ENCODE results near the gene CLPTM1L.
"Not testable (repeated sequence)": the region's sequence is repeated elsewhere in the genome, so short reads cannot be mapped to it uniquely, and the experiment has no call there.

CLPTM1L gene

GRCh38 chr5:1275397-1276391 lies 69.2 kb downstream of the CLPTM1L start:
- H3K36me3 ChIP-seq (ENCODE audit: control insufficient read depth in 1 of 2, insufficient read depth in 2 of 2, low read length in 2 of 2); H3K4me3 ChIP-seq (ENCODE audit: low read depth in 1 of 2, low read length in 2 of 2); H3K9ac ChIP-seq (ENCODE audit: low read depth in 1 of 2, low read length in 2 of 2); H3K27ac ChIP-seq (ENCODE audit: low read depth, low read length); H3K4me1 ChIP-seq (ENCODE audit: control insufficient read depth in 1 of 2, insufficient read depth in 2 of 2, low read length in 2 of 2); H3K27me3 ChIP-seq (ENCODE audit: control insufficient read depth in 1 of 2, insufficient read depth in 2 of 2, low read length in 2 of 2); H3K9me3 ChIP-seq (ENCODE audit: control insufficient read depth in 1 of 2, low read length in 2 of 2): not testable (repeated sequence)

- Histone ChIP-seq H3K27ac (ENCODE audit: low read depth, low read length) (no peak overlapping the region), H3K9me3 (ENCODE audit: control insufficient read depth in 1 of 2, low read length in 2 of 2) (peaks cover 0 to 3% of the 10 kb centered on the region in 2 donors), H3K4me3 (ENCODE audit: low read depth in 1 of 2, low read length in 2 of 2) (no peak overlapping the region), H3K36me3 (ENCODE audit: control insufficient read depth in 1 of 2, insufficient read depth in 2 of 2, low read length in 2 of 2) (no peaks in the 10 kb centered on the region), H3K27me3 (ENCODE audit: control insufficient read depth in 1 of 2, insufficient read depth in 2 of 2, low read length in 2 of 2) (no peaks in the 10 kb centered on the region), H3K9ac (ENCODE audit: low read depth in 1 of 2, low read length in 2 of 2) (no peak overlapping the region), H3K4me1 (ENCODE audit: control insufficient read depth in 1 of 2, insufficient read depth in 2 of 2, low read length in 2 of 2) (no peaks in the 10 kb centered on the region)
Measured at GRCh38 chr5:1274471-1274870, 70.4 kb downstream of the CLPTM1L start.

- no peaks in the 10 kb centered on the region for H3K36me3 ChIP-seq (ENCODE audit: control insufficient read depth in 1 of 2, insufficient read depth in 2 of 2, low read length in 2 of 2)
Measured at GRCh38 chr5:1273745-1274144, 71.2 kb downstream of the CLPTM1L start.

GRCh38 chr5:1272201-1272600 lies 72.7 kb downstream of the CLPTM1L start:
- H3K9ac ChIP-seq (ENCODE audit: low read depth in 1 of 2, low read length in 2 of 2) = no peak overlapping the region

More at GRCh38 chr5:1273745-1274144, 71.2 kb downstream of the CLPTM1L start:
- Histone ChIP-seq H3K9ac (ENCODE audit: low read depth in 1 of 2, low read length in 2 of 2) (no peak overlapping the region), H3K9me3 (ENCODE audit: control insufficient read depth in 1 of 2, low read length in 2 of 2) (peaks cover 0 to 3% of the 10 kb centered on the region in 2 donors), H3K4me1 (ENCODE audit: control insufficient read depth in 1 of 2, insufficient read depth in 2 of 2, low read length in 2 of 2) (no peaks in the 10 kb centered on the region), H3K4me3 (ENCODE audit: low read depth in 1 of 2, low read length in 2 of 2) (no peak overlapping the region), H3K27me3 (ENCODE audit: control insufficient read depth in 1 of 2, insufficient read depth in 2 of 2, low read length in 2 of 2) (no peaks in the 10 kb centered on the region), H3K27ac (ENCODE audit: low read depth, low read length) (no peak overlapping the region)

GRCh38 chr5:1270933-1271914 lies 73.7 kb downstream of the CLPTM1L start:
- H3K9me3 ChIP-seq (ENCODE audit: control insufficient read depth in 1 of 2, low read length in 2 of 2) = no peaks in the 10 kb centered on the region
- H3K27ac ChIP-seq (ENCODE audit: low read depth, low read length) = no peak overlapping the region

More at GRCh38 chr5:1272201-1272600, 72.7 kb downstream of the CLPTM1L start:
- Histone ChIP-seq H3K4me1 (ENCODE audit: control insufficient read depth in 1 of 2, insufficient read depth in 2 of 2, low read length in 2 of 2) (no peaks in the 10 kb centered on the region), H3K36me3 (ENCODE audit: control insufficient read depth in 1 of 2, insufficient read depth in 2 of 2, low read length in 2 of 2) (no peaks in the 10 kb centered on the region), H3K9me3 (ENCODE audit: control insufficient read depth in 1 of 2, low read length in 2 of 2) (no peaks in the 10 kb centered on the region), H3K27me3 (ENCODE audit: control insufficient read depth in 1 of 2, insufficient read depth in 2 of 2, low read length in 2 of 2) (no peaks in the 10 kb centered on the region), H3K27ac (ENCODE audit: low read depth, low read length) (no peak overlapping the region), H3K4me3 (ENCODE audit: low read depth in 1 of 2, low read length in 2 of 2) (no peak overlapping the region)

GRCh38 chr5:1270426-1270825 lies 74.5 kb downstream of the CLPTM1L start:
- Histone ChIP-seq H3K27ac (ENCODE audit: low read depth, low read length) (no peak overlapping the region), H3K36me3 (ENCODE audit: control insufficient read depth in 1 of 2, insufficient read depth in 2 of 2, low read length in 2 of 2) (no peaks in the 10 kb centered on the region), H3K9ac (ENCODE audit: low read depth in 1 of 2, low read length in 2 of 2) (no peak overlapping the region), H3K27me3 (ENCODE audit: control insufficient read depth in 1 of 2, insufficient read depth in 2 of 2, low read length in 2 of 2) (no peaks in the 10 kb centered on the region), H3K4me3 (ENCODE audit: low read depth in 1 of 2, low read length in 2 of 2) (no peak overlapping the region), H3K9me3 (ENCODE audit: control insufficient read depth in 1 of 2, low read length in 2 of 2) (no peaks in the 10 kb centered on the region), H3K4me1 (ENCODE audit: control insufficient read depth in 1 of 2, insufficient read depth in 2 of 2, low read length in 2 of 2) (no peaks in the 10 kb centered on the region)

More at GRCh38 chr5:1270933-1271914, 73.7 kb downstream of the CLPTM1L start:
- Histone ChIP-seq H3K9ac (ENCODE audit: low read depth in 1 of 2, low read length in 2 of 2) (no peak overlapping the region), H3K36me3 (ENCODE audit: control insufficient read depth in 1 of 2, insufficient read depth in 2 of 2, low read length in 2 of 2) (no peaks in the 10 kb centered on the region), H3K27me3 (ENCODE audit: control insufficient read depth in 1 of 2, insufficient read depth in 2 of 2, low read length in 2 of 2) (no peaks in the 10 kb centered on the region), H3K4me3 (ENCODE audit: low read depth in 1 of 2, low read length in 2 of 2) (no peak overlapping the region), H3K4me1 (ENCODE audit: control insufficient read depth in 1 of 2, insufficient read depth in 2 of 2, low read length in 2 of 2) (no peaks in the 10 kb centered on the region)

- H3K9me3 ChIP-seq (ENCODE audit: control insufficient read depth in 1 of 2, low read length in 2 of 2) = no peaks in the 10 kb centered on the region
- H3K4me3 ChIP-seq (ENCODE audit: low read depth in 1 of 2, low read length in 2 of 2) = no peak overlapping the region
- no peaks in the 10 kb centered on the region for H3K4me1 ChIP-seq (ENCODE audit: control insufficient read depth in 1 of 2, insufficient read depth in 2 of 2, low read length in 2 of 2)
- no peak overlapping the region for H3K27ac ChIP-seq (ENCODE audit: low read depth, low read length)
- no peak overlapping the region for H3K9ac ChIP-seq (ENCODE audit: low read depth in 1 of 2, low read length in 2 of 2)
- no peaks in the 10 kb centered on the region for H3K36me3 ChIP-seq (ENCODE audit: control insufficient read depth in 1 of 2, insufficient read depth in 2 of 2, low read length in 2 of 2)
- H3K27me3 ChIP-seq (ENCODE audit: control insufficient read depth in 1 of 2, insufficient read depth in 2 of 2, low read length in 2 of 2) = no peaks in the 10 kb centered on the region
Measured at GRCh38 chr5:1268666-1269065, 76.2 kb downstream of the CLPTM1L start.

GRCh38 chr5:1268056-1268455 lies 76.8 kb downstream of the CLPTM1L start:
- Histone ChIP-seq H3K4me1 (ENCODE audit: control insufficient read depth in 1 of 2, insufficient read depth in 2 of 2, low read length in 2 of 2) (no peaks in the 10 kb centered on the region), H3K27me3 (ENCODE audit: control insufficient read depth in 1 of 2, insufficient read depth in 2 of 2, low read length in 2 of 2) (no peaks in the 10 kb centered on the region), H3K36me3 (ENCODE audit: control insufficient read depth in 1 of 2, insufficient read depth in 2 of 2, low read length in 2 of 2) (no peaks in the 10 kb centered on the region), H3K9me3 (ENCODE audit: control insufficient read depth in 1 of 2, low read length in 2 of 2) (no peaks in the 10 kb centered on the region), H3K27ac (ENCODE audit: low read depth, low read length) (no peak overlapping the region), H3K9ac (ENCODE audit: low read depth in 1 of 2, low read length in 2 of 2) (no peak overlapping the region), H3K4me3 (ENCODE audit: low read depth in 1 of 2, low read length in 2 of 2) (no peak overlapping the region)
